ENCODE results near the gene PLA2G4A. TPM values are rescaled to one million over a fixed set of nuclear protein-coding genes. Genes with fewer than 3 reads are reported as not detected.

Gene PLA2G4A
- total RNA-seq, 2 experiments from 2014 or later = not detected

GRCh38 chr1:186849271-186849671, 20.5 kb downstream of the PLA2G4A start:
- Mint-ChIP-seq H3K27me3 (no peaks in the 10 kb centered on the region), H3K27ac (no peak overlapping the region), H3K9me3 (no peaks in the 10 kb centered on the region), H3K4me3 (no peak overlapping the region), H3K4me1 (ENCODE audit: low read depth) (no peaks in the 10 kb centered on the region), H3K36me3 (ENCODE audit: low read depth) (no peaks in the 10 kb centered on the region)
- ATAC-seq (ENCODE audit: poor library complexity) (no peak), DNase-seq (peak in 2 of 14 experiments; percentile 26 to 27)
- no peak overlapping the region for H3K4me3 ChIP-seq (ENCODE audit: low read length)
- no peaks in the 10 kb centered on the region for H3K4me1 ChIP-seq (ENCODE audit: insufficient read depth, low read length)
- ChIA-PET CTCF (no interaction called here), POLR2A (no interaction called here)
- TF ChIP-seq CTCF (IDR thresholded peaks at IDR 0.05) = no peak
- no peak overlapping the region for H3K27ac ChIP-seq (ENCODE audit: low read depth in 1 of 2, low read length in 2 of 2)
- no peaks in the 10 kb centered on the region for H3K27me3 ChIP-seq (ENCODE audit: control insufficient read depth in 1 of 2, insufficient read depth in 2 of 2, low read length in 2 of 2)
- intact Hi-C loops (cut with DNase I, micrococcal nuclease) = no loop called here
- H3K9me3 ChIP-seq (ENCODE audit: control insufficient read depth in 1 of 2, insufficient read depth in 1 of 2, low read length in 2 of 2) = no peaks in the 10 kb centered on the region
- H3K36me3 ChIP-seq (ENCODE audit: insufficient read depth, low read length) = no peaks in the 10 kb centered on the region

- POLR2A ChIA-PET = no interaction called here
- Mint-ChIP-seq H3K27me3 (no peaks in the 10 kb centered on the region), H3K27ac (no peak overlapping the region), H3K9me3 (no peaks in the 10 kb centered on the region), H3K36me3 (ENCODE audit: low read depth) (no peaks in the 10 kb centered on the region), H3K4me1 (ENCODE audit: low read depth) (no peaks in the 10 kb centered on the region), H3K4me3 (no peak overlapping the region)
- TF ChIP-seq CTCF (IDR thresholded peaks at IDR 0.05) = no peak
- H3K27me3 ChIP-seq (ENCODE audit: control insufficient read depth in 1 of 2, insufficient read depth in 2 of 2, low read length in 2 of 2) = no peaks in the 10 kb centered on the region
- H3K4me3 ChIP-seq (ENCODE audit: low read length) = no peak overlapping the region
- intact Hi-C loops (cut with DNase I, micrococcal nuclease) = no loop called here
- DNase-seq (peak in 1 of 14 experiments; percentile 6), ATAC-seq (ENCODE audit: poor library complexity) (no peak)
- no peaks in the 10 kb centered on the region for H3K36me3 ChIP-seq (ENCODE audit: insufficient read depth, low read length)
- no peaks in the 10 kb centered on the region for H3K9me3 ChIP-seq (ENCODE audit: control insufficient read depth in 1 of 2, insufficient read depth in 1 of 2, low read length in 2 of 2)
- no peaks in the 10 kb centered on the region for H3K4me1 ChIP-seq (ENCODE audit: insufficient read depth, low read length)
- H3K27ac ChIP-seq (ENCODE audit: low read depth in 1 of 2, low read length in 2 of 2) = no peak overlapping the region
- CTCF ChIA-PET = no interaction called here
Observed at GRCh38 chr1:186849826-186850225, 21.1 kb downstream of the PLA2G4A start.

GRCh38 chr1:186854102-186854501, 25.4 kb downstream of the PLA2G4A start:
- no peaks in the 10 kb centered on the region for H3K4me1 Mint-ChIP-seq (ENCODE audit: low read depth)
- intact Hi-C loops (cut with DNase I, micrococcal nuclease) = no loop called here
- H3K4me3 Mint-ChIP-seq = no peak overlapping the region

More at GRCh38 chr1:186854102-186854501, 25.4 kb downstream of the PLA2G4A start:
- TF ChIP-seq CTCF (IDR thresholded peaks at IDR 0.05) = no peak
- Histone ChIP-seq H3K27me3 (ENCODE audit: control insufficient read depth in 1 of 2, insufficient read depth in 2 of 2, low read length in 2 of 2) (no peaks in the 10 kb centered on the region), H3K27ac (ENCODE audit: low read depth in 1 of 2, low read length in 2 of 2) (no peak overlapping the region), H3K4me1 (ENCODE audit: insufficient read depth, low read length) (no peaks in the 10 kb centered on the region), H3K4me3 (ENCODE audit: low read length) (no peak overlapping the region), H3K36me3 (ENCODE audit: insufficient read depth, low read length) (no peaks in the 10 kb centered on the region), H3K9me3 (ENCODE audit: control insufficient read depth in 1 of 2, insufficient read depth in 1 of 2, low read length in 2 of 2) (no peaks in the 10 kb centered on the region)
- ChIA-PET CTCF (no interaction called here), POLR2A (no interaction called here)
- Mint-ChIP-seq H3K9me3 (no peaks in the 10 kb centered on the region), H3K27me3 (no peaks in the 10 kb centered on the region), H3K36me3 (ENCODE audit: low read depth) (no peaks in the 10 kb centered on the region), H3K27ac (no peak overlapping the region)
- no peak for ATAC-seq (ENCODE audit: poor library complexity)
- no peak for DNase-seq

All from CD4-positive, alpha-beta T cell (primary cell).